Left ventricle myocardium inferior (tissue), 1 donor: ENCODE results near the gene CLEC4D. TPM values are rescaled to one million over a fixed set of nuclear protein-coding genes. Genes with fewer than 3 reads are reported as not detected.

ENCODE experiments used
- DNase-seq: peaks from one replicate; pipeline ENCODE4 v3.0.0-alpha.2; 2020
- H3K27ac ChIP-seq: fragments of 200-600 bp; replicated peaks from 2 replicates; pipeline ENCODE4 v1.8.0; 2021
- H3K27me3 ChIP-seq: fragments of 200-600 bp; 2 replicates; pipeline ENCODE4 v1.8.0; 2021; ENCODE audit warnings: low read depth
- H3K36me3 ChIP-seq: fragments of 200-600 bp; 2 replicates; pipeline ENCODE4 v1.8.0; 2021
- H3K4me1 ChIP-seq: fragments of 200-600 bp; 2 replicates; pipeline ENCODE4 v1.8.0; 2021
- H3K4me3 ChIP-seq: fragments of 200-600 bp; 2 replicates; pipeline ENCODE4 v1.8.0; 2021; ENCODE audit warnings: mild to moderate bottlenecking, moderate library complexity
- H3K9me3 ChIP-seq: fragments of 200-600 bp; replicated peaks from 2 replicates; pipeline ENCODE4 v1.8.0; 2021
- CTCF ChIP-seq: fragments of 200-600 bp; IDR thresholded peaks from 2 replicates; pipeline ENCODE4 v1.8.0; 2021; ENCODE audit warnings: antibody characterized with exemption, mild to moderate bottlenecking, borderline replicate concordance
- intact Hi-C: fragments of 100-400 bp; cut with micrococcal nuclease; formaldehyde crosslinking; loops from one replicate; pipeline ENCODE4 v1.11.0; 2022
- total RNA-seq: library from RNA; stranded (reverse); fragmentation: NEBNext Ultra II Directional; extraction: Animal tissue kit (Norgen Biotek cat#: 25700); gene quantifications from one replicate; pipeline ENCODE4 v1.2.1, GENCODE V29; 2021
- donor health status: DM: no; HTN: yes; CAD: no; lungs with severe emphysema.

The CLEC4D gene
- total RNA-seq, 1 donor from 2014 or later: not detected

DNA sequence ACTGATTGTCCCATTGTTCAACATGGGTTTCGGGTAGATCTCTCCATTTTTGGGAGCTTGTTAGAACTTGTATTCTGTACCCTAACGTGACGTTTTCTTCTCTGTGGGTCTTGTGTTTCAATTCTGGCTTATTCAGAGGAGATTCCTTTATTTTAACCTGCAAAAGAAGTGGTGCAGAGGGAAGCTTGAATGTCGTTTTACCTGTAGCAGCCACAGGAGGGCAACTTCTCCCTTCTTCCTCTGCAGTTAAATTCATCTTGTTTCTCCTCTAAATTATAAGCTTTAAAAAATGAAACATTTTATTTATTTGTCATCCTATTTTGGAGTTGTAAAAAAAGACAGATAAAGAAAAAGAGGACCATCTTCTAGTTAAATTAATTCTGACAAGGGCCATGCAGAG, 13.7 kb upstream of the CLEC4D start:
- intact Hi-C loops: no loop called here
- no peak for DNase-seq
- H3K4me1 ChIP-seq: no peaks in the 10 kb centered on the region
- H3K9me3 ChIP-seq: no peaks in the 10 kb centered on the region
- TF ChIP-seq CTCF: no peak
- H3K4me3 ChIP-seq: no peak overlapping the region
- H3K27me3 ChIP-seq: peaks cover 23% of the 10 kb centered on the region
- H3K36me3 ChIP-seq: no peaks in the 10 kb centered on the region
- no peak overlapping the region for H3K27ac ChIP-seq

DNA sequence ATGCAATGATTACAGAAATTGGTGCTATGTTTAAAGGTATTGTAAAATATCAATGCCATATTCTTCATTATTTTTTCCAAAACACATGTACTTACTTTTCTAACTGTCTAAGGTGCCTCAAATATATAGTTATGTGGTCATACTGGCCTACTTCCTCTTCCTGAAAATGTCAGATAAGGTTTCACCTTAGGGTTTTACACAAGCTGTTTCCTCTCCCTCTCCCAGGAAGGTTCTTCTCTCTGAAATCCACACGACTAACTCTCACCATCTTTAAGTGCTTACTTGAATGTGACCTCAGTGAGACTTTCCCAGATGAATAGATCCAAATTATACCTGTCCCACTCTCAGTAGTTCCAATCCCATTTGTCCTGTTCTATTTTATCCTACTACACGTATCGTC, 11.6 kb upstream of the CLEC4D start:
- Histone ChIP-seq H3K4me1 (no peaks in the 10 kb centered on the region), H3K36me3 (no peaks in the 10 kb centered on the region), H3K27ac (no peak overlapping the region), H3K27me3 (peaks cover 14% of the 10 kb centered on the region), H3K4me3 (no peak overlapping the region), H3K9me3 (no peaks in the 10 kb centered on the region)
- intact Hi-C loops: no loop called here
- DNase-seq: no peak
- TF ChIP-seq CTCF: no peak

DNA sequence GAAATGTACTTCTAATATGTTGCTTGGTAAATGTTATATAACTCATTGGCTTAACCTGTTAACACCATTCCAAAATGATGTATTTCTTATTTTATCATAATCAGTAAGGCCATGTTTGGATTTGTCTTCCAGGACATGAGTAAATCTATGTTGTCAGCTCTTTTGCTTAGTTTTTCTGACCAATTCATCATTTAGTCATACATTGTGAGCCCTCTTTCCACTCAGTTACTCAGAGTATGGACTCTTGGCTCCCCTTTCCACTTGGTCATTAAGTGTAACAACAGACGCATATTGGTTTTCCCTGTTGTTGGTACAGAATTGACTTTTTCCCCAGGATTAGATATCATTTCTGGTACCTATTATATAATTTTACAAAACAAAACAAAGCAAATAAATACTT, 9.0 kb upstream of the CLEC4D start:
- Histone ChIP-seq H3K4me3 (no peak overlapping the region), H3K27ac (no peak overlapping the region), H3K4me1 (no peaks in the 10 kb centered on the region), H3K36me3 (no peaks in the 10 kb centered on the region), H3K9me3 (no peaks in the 10 kb centered on the region), H3K27me3 (peaks cover 26% of the 10 kb centered on the region)
- intact Hi-C loops: no loop called here
- DNase-seq: no peak
- TF ChIP-seq CTCF: no peak

DNA sequence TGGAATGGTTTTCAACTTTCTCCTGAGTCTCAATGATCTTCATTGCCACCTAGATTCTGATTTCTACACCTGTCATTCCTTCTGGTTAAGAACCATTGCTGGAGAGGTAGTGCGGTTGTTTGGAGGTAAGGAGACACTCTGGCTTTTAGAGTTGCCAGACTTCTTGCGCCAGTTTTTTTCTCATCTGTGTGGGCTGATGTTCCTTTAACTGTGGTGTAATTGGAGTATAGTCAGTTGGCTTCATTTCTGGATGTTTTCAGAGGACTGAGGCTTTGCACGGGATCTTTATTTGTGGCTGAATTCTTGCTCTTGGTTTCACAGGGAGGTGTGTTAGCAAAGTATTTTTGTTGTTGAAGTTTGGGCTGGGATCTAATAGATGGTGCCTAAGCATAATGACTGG, 5.7 kb upstream of the CLEC4D start:
- no peaks in the 10 kb centered on the region for H3K4me1 ChIP-seq
- TF ChIP-seq CTCF: no peak
- H3K36me3 ChIP-seq: no peaks in the 10 kb centered on the region
- H3K27ac ChIP-seq: no peak overlapping the region
- intact Hi-C loops: no loop called here
- H3K27me3 ChIP-seq: peaks cover 40% of the 10 kb centered on the region
- DNase-seq: no peak
- H3K9me3 ChIP-seq: no peaks in the 10 kb centered on the region
- no peak overlapping the region for H3K4me3 ChIP-seq

DNA sequence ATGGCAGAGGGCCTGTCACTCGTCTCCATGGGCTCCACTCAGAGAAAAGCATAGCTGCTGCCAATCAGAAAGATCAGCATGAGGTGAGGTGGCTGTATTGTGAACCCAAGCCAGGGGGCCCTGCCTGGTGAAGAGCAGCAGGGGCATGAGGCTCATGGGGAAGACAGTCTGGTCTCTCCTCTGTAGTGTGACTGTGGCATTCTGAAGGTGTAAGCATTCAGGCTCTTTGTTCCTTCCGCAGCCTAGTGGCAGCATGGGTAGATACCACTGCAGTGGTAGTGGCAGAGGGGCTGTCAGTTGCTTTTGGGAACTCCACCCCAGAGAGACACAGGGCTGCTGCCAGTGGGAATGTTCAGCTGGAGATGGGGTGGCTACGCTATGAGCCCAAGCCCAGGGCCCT, 5.1 kb upstream of the CLEC4D start:
- Histone ChIP-seq H3K27me3 (peaks cover 45% of the 10 kb centered on the region), H3K36me3 (no peaks in the 10 kb centered on the region), H3K4me3 (no peak overlapping the region), H3K27ac (no peak overlapping the region), H3K9me3 (no peaks in the 10 kb centered on the region), H3K4me1 (no peaks in the 10 kb centered on the region)
- intact Hi-C loops: no loop called here
- no peak for TF ChIP-seq CTCF
- no peak for DNase-seq
